Chondrocyte (in vitro differentiated cells): Measurements from ENCODE around the gene MAD1L1. TPM values are rescaled to one million over a fixed set of nuclear protein-coding genes. Genes with fewer than 3 reads are reported as not detected.

Experiments used
- DNase-seq: peaks from one replicate; pipeline ENCODE4 v3.0.0; 2021; ENCODE audit warnings: mixed read lengths, low spot score
- H3K27ac Mint-ChIP-seq: one replicate; pipeline ENCODE4 v1.8.0; 2021; ENCODE audit warnings: mild to moderate bottlenecking, moderate library complexity, mixed read lengths; ENCODE audit not compliant: unreplicated experiment
- H3K27me3 Mint-ChIP-seq: 2 replicates; pipeline ENCODE4 v1.8.0; 2021; ENCODE audit warnings: low read depth, mixed read lengths
- H3K36me3 Mint-ChIP-seq: 2 replicates; pipeline ENCODE4 v1.8.0; 2021; ENCODE audit warnings: low read depth, mixed read lengths
- H3K4me1 Mint-ChIP-seq: 2 replicates; pipeline ENCODE4 v1.8.0; 2021; ENCODE audit warnings: low read depth, mild to moderate bottlenecking, mixed read lengths
- H3K4me3 Mint-ChIP-seq: one replicate; pipeline ENCODE4 v1.8.0; 2021; ENCODE audit warnings: mild to moderate bottlenecking, moderate library complexity, mixed read lengths; ENCODE audit not compliant: unreplicated experiment
- H3K9me3 Mint-ChIP-seq: 2 replicates; pipeline ENCODE4 v1.8.0; 2021; ENCODE audit warnings: low read depth, mixed read lengths
- CTCF ChIP-seq: fragments of 200-600 bp; sonication (generic); IDR thresholded peaks from 2 replicates; pipeline ENCODE4 v1.5.0; 2021; ENCODE audit warnings: antibody characterized with exemption, mild to moderate bottlenecking, moderate library complexity
- total RNA-seq: library from RNA; stranded (reverse); gene quantifications from 3 replicates; pipeline ENCODE4 v1.2.1, GENCODE V29; 2021

Gene MAD1L1
- total RNA-seq, 1 donor from 2014 or later: 22.7 TPM

GRCh38 chr7:2148189-2148588 is 84.6 kb downstream of the MAD1L1 start:
- Mint-ChIP-seq H3K27ac (no peak overlapping the region), H3K36me3 (peaks cover 20% of the 10 kb centered on the region), H3K27me3 (no peaks in the 10 kb centered on the region), H3K4me3 (no peak overlapping the region), H3K9me3 (no peaks in the 10 kb centered on the region), H3K4me1 (no peaks in the 10 kb centered on the region)
- DNase-seq: no peak
- peak; percentile 53 for TF ChIP-seq CTCF

- no peaks in the 10 kb centered on the region for H3K4me1 Mint-ChIP-seq
- peaks cover 22% of the 10 kb centered on the region for H3K36me3 Mint-ChIP-seq
- TF ChIP-seq CTCF: peak; percentile 16
- H3K27me3 Mint-ChIP-seq: no peaks in the 10 kb centered on the region
- no peaks in the 10 kb centered on the region for H3K9me3 Mint-ChIP-seq
- DNase-seq: no peak
- H3K27ac Mint-ChIP-seq: no peak overlapping the region
- no peak overlapping the region for H3K4me3 Mint-ChIP-seq
Measured at GRCh38 chr7:2146676-2147472, 85.9 kb downstream of the MAD1L1 start.

GRCh38 chr7:2145835-2146580 is 86.7 kb downstream of the MAD1L1 start:
- DNase-seq: no peak
- Mint-ChIP-seq H3K4me3 (no peak overlapping the region), H3K4me1 (no peaks in the 10 kb centered on the region), H3K36me3 (peaks cover 22% of the 10 kb centered on the region), H3K27me3 (no peaks in the 10 kb centered on the region), H3K27ac (no peak overlapping the region), H3K9me3 (no peaks in the 10 kb centered on the region)
- no peak for TF ChIP-seq CTCF

GRCh38 chr7:2144926-2145325 is 87.8 kb downstream of the MAD1L1 start:
- peaks cover 24% of the 10 kb centered on the region for H3K36me3 Mint-ChIP-seq
- no peak for DNase-seq
- no peaks in the 10 kb centered on the region for H3K27me3 Mint-ChIP-seq
- no peak overlapping the region for H3K4me3 Mint-ChIP-seq
- H3K4me1 Mint-ChIP-seq: no peaks in the 10 kb centered on the region
- H3K27ac Mint-ChIP-seq: no peak overlapping the region
- no peaks in the 10 kb centered on the region for H3K9me3 Mint-ChIP-seq
- no peak for TF ChIP-seq CTCF

- no peak for TF ChIP-seq CTCF
- no peaks in the 10 kb centered on the region for H3K27me3 Mint-ChIP-seq
- H3K4me1 Mint-ChIP-seq: no peaks in the 10 kb centered on the region
- no peak overlapping the region for H3K4me3 Mint-ChIP-seq
- peaks cover 22% of the 10 kb centered on the region for H3K36me3 Mint-ChIP-seq
- DNase-seq: no peak
- no peaks in the 10 kb centered on the region for H3K9me3 Mint-ChIP-seq
- H3K27ac Mint-ChIP-seq: no peak overlapping the region
Measured at GRCh38 chr7:2143981-2144595, 88.7 kb downstream of the MAD1L1 start.
